H1 (cell line): ENCODE results near the gene CCDC136. TPM values are rescaled to one million over a fixed set of nuclear protein-coding genes. Genes with fewer than 3 reads are reported as not detected.
A peak's percentile ranks its signal among the peaks of the same experiment; 100 is the strongest.

Experiments used
- CTCF ChIA-PET: fragments of 300-600 bp; sonication (Branson Sonifier 250); formaldehyde crosslinking; loops from one replicate; lab custom pipeline; 2021; ENCODE audit not compliant: partially characterized antibody; lab: Charles Lee
- POLR2A ChIA-PET: fragments of 300-600 bp; sonication (Branson Sonifier 250); formaldehyde crosslinking; loops from one replicate; lab custom pipeline; 2021; ENCODE audit warnings: inconsistent platforms; ENCODE audit not compliant: partially characterized antibody; lab: Charles Lee
- DNase-seq, 2 experiments: peaks; one replicate each; pipeline versions ENCODE4 v3.0.0 to v3.0.0-alpha.2; 2010 to 2022; ENCODE audit warnings: low spot score in 2 of 2, low read depth in 1 of 2, mixed read lengths in 1 of 2
- FAIRE-seq: peaks from 2 replicates; lab custom pipeline; 2011; peaks lifted over from hg19 to GRCh38; lab: Jason Lieb, UNC
- H2AFZ ChIP-seq: 2 replicates; pipeline ENCODE4 v1.8.1; 2012; ENCODE audit warnings: low read length, inconsistent platforms
- H2AK5ac ChIP-seq: 2 replicates; pipeline ENCODE4 v1.6.1; 2013; ENCODE audit warnings: low read depth, low read length
- H2BK120ac ChIP-seq: replicated peaks from 2 replicates; pipeline ENCODE3; 2013; ENCODE audit warnings: low read depth, low read length, inconsistent platforms
- H2BK12ac ChIP-seq: 2 replicates; pipeline ENCODE4 v1.6.1; 2013; ENCODE audit warnings: low read depth, low read length
- H2BK15ac ChIP-seq: 2 replicates; pipeline ENCODE4 v1.6.1; 2013; ENCODE audit warnings: low read length
- H2BK20ac ChIP-seq: 2 replicates; pipeline ENCODE4 v1.6.1; 2013; ENCODE audit warnings: low read length
- H2BK5ac ChIP-seq: 2 replicates; pipeline ENCODE4 v1.6.1; 2013; ENCODE audit warnings: low read depth, low read length
- H3K14ac ChIP-seq: 2 replicates; pipeline ENCODE4 v1.6.1; 2013; ENCODE audit warnings: inconsistent platforms; ENCODE audit not compliant: insufficient read length
- H3K18ac ChIP-seq: 2 replicates; pipeline ENCODE4 v1.6.1; 2013; ENCODE audit warnings: low read length; ENCODE audit errors: extremely low read depth
- H3K23ac ChIP-seq: 2 replicates; pipeline ENCODE4 v1.6.1; 2013; ENCODE audit warnings: inconsistent platforms; ENCODE audit not compliant: insufficient read length
- H3K23me2 ChIP-seq: 2 replicates; pipeline ENCODE4 v1.6.1; 2013; ENCODE audit warnings: low read depth, low read length
- H3K27ac ChIP-seq: 2 replicates; pipeline ENCODE4 v1.6.1; 2011; ENCODE audit warnings: low read depth, low read length, inconsistent platforms
- H3K27me3 ChIP-seq, 4 experiments: replicated peaks in 1 of 4; 1 replicate in 1 of 4; 2 replicates in 3 of 4; pipeline versions ENCODE4 v1.6.1 to v1.8.1; 2011 to 2013; ENCODE audit warnings: low read length in 3 of 4, mild to moderate bottlenecking in 3 of 4, inconsistent platforms in 2 of 4, mixed read lengths in 2 of 4, moderate library complexity in 1 of 4; ENCODE audit not compliant: control insufficient read depth in 3 of 4, insufficient read depth in 3 of 4; ENCODE audit errors: extremely low read depth in 1 of 4
- H3K36me3 ChIP-seq, 4 experiments: 2 replicates each; pipeline versions ENCODE4 v1.6.1 to v1.8.1; 2011 to 2013; ENCODE audit warnings: mild to moderate bottlenecking in 4 of 4, low read length in 3 of 4, moderate library complexity in 2 of 4, control low read depth in 1 of 4, inconsistent platforms in 1 of 4; ENCODE audit not compliant: insufficient read depth in 4 of 4, control insufficient read depth in 2 of 4
- H3K4ac ChIP-seq: replicated peaks from 2 replicates; pipeline ENCODE3; 2013; ENCODE audit warnings: low read length, low read depth, mixed read lengths, inconsistent platforms; ENCODE audit not compliant: insufficient read length
- H3K4me1 ChIP-seq, 4 experiments: replicated peaks in 1 of 4; 1 replicate in 1 of 4; 2 replicates in 3 of 4; pipeline versions ENCODE4 v1.6.1 to v1.8.1; 2011 to 2013; ENCODE audit warnings: low read length in 3 of 4, inconsistent platforms in 2 of 4, mixed read lengths in 1 of 4; ENCODE audit not compliant: insufficient read depth in 4 of 4, control insufficient read depth in 3 of 4
- H3K4me2 ChIP-seq, 2 experiments: 2 replicates each; pipeline versions ENCODE4 v1.6.1 to v1.8.1; 2011 to 2013; ENCODE audit warnings: low read depth in 2 of 2, low read length in 2 of 2, control low read depth in 1 of 2, inconsistent platforms in 1 of 2, mild to moderate bottlenecking in 1 of 2; ENCODE audit not compliant: insufficient read depth in 1 of 2
- H3K4me3 ChIP-seq, 4 experiments: fragments of 200-600, 300-600 bp in 1 of 4; sonication (generic), shearing (Covaris generic), sonication (Bioruptor Twin) in 1 of 4; 2 replicates each; pipeline versions ENCODE4 v1.5.1 to v1.8.1; 2011 to 2016; ENCODE audit warnings: low read length in 4 of 4, low read depth in 3 of 4, control low read depth in 2 of 4, inconsistent platforms in 2 of 4, mild to moderate bottlenecking in 2 of 4, mixed read lengths in 1 of 4, moderate library complexity in 1 of 4; ENCODE audit not compliant: insufficient read depth in 2 of 4; ENCODE audit errors: extremely low read depth in 1 of 4
- H3K56ac ChIP-seq: replicated peaks from 2 replicates; pipeline ENCODE3; 2013; ENCODE audit warnings: low read depth, mild to moderate bottlenecking, mixed read lengths, low read length, inconsistent platforms; ENCODE audit not compliant: insufficient read length
- H3K79me1 ChIP-seq: 2 replicates; pipeline ENCODE4 v1.6.1; 2013; ENCODE audit warnings: low read depth, low read length, control low read depth
- H3K79me2 ChIP-seq, 2 experiments: 2 replicates each; pipeline versions ENCODE4 v1.6.1 to v1.8.1; 2012 to 2013; ENCODE audit warnings: low read length in 2 of 2, mild to moderate bottlenecking in 2 of 2, inconsistent platforms in 1 of 2; ENCODE audit not compliant: insufficient read depth in 2 of 2, control insufficient read depth in 1 of 2
- H3K9ac ChIP-seq, 4 experiments: replicated peaks in 1 of 4; 1 replicate in 1 of 4; 2 replicates in 3 of 4; pipeline versions ENCODE4 v1.6.1 to v1.8.1; 2011 to 2013; ENCODE audit warnings: low read depth in 3 of 4, low read length in 3 of 4, control low read depth in 2 of 4, mild to moderate bottlenecking in 2 of 4, moderate library complexity in 2 of 4, inconsistent platforms in 1 of 4; ENCODE audit errors: extremely low read depth in 1 of 4
- H3K9me3 ChIP-seq, 2 experiments: 2 replicates each; pipeline versions ENCODE4 v1.6.1 to v1.8.1; 2012 to 2013; ENCODE audit warnings: mild to moderate bottlenecking in 2 of 2, moderate library complexity in 2 of 2, control low read depth in 1 of 2, inconsistent platforms in 1 of 2, low read depth in 1 of 2, low read length in 1 of 2, mixed read lengths in 1 of 2; ENCODE audit not compliant: insufficient read depth in 2 of 2
- H4K20me1 ChIP-seq, 2 experiments: replicated peaks in 1 of 2; 2 replicates each; pipeline versions ENCODE3 to v1.8.1; 2011 to 2013; ENCODE audit warnings: inconsistent platforms in 2 of 2, low read length in 2 of 2, mild to moderate bottlenecking in 1 of 2; ENCODE audit not compliant: insufficient read depth in 2 of 2, control insufficient read depth in 1 of 2
- H4K5ac ChIP-seq: 2 replicates; pipeline ENCODE4 v1.6.1; 2013; ENCODE audit warnings: low read length, low read depth, mixed read lengths, inconsistent platforms; ENCODE audit not compliant: insufficient read length
- H4K8ac ChIP-seq: 2 replicates; pipeline ENCODE4 v1.8.0; 2013; ENCODE audit warnings: mild to moderate bottlenecking, moderate library complexity, low read length, inconsistent platforms; ENCODE audit not compliant: insufficient read depth; ENCODE audit errors: extremely low read depth
- H4K91ac ChIP-seq: replicated peaks from 2 replicates; pipeline ENCODE3; 2013; ENCODE audit warnings: low read length, mixed read lengths, inconsistent platforms; ENCODE audit not compliant: insufficient read length
- ATF2 ChIP-seq: IDR thresholded peaks from 2 replicates; pipeline ENCODE4 v1.6.1; 2012; ENCODE audit warnings: low read length, inconsistent platforms
- BCL11A ChIP-seq, 2 experiments: IDR thresholded peaks; one replicate each; pipeline ENCODE4 v1.6.1; 2011; ENCODE audit warnings: low read depth in 2 of 2, low read length in 2 of 2, mild to moderate bottlenecking in 2 of 2
- HDAC6 ChIP-seq: IDR thresholded peaks from one replicate; pipeline ENCODE4 v1.7.1; 2012; ENCODE audit warnings: low read depth, mild to moderate bottlenecking, inconsistent platforms, low read length, moderate library complexity
- JUND ChIP-seq: IDR thresholded peaks from 2 replicates; pipeline ENCODE4 v1.6.1; 2011; ENCODE audit warnings: mild to moderate bottlenecking, improper control_type of control experiment, low read length
- RAD21 ChIP-seq, 2 experiments: IDR thresholded peaks in 1 of 2; conservative IDR thresholded peaks in 1 of 2; 2 replicates each; pipeline ENCODE4 v1.6.1; 2011; ENCODE audit warnings: low read depth in 2 of 2, low read length in 2 of 2, improper control_type of control experiment in 1 of 2, inconsistent platforms in 1 of 2, mild to moderate bottlenecking in 1 of 2, moderate library complexity in 1 of 2
- SIX5 ChIP-seq: IDR thresholded peaks from 2 replicates; pipeline ENCODE4 v1.6.1; 2011; ENCODE audit warnings: mild to moderate bottlenecking, low read depth, low read length
- TEAD4 ChIP-seq: IDR thresholded peaks from 2 replicates; pipeline ENCODE4 v1.6.1; 2012; ENCODE audit warnings: low read depth, low read length, inconsistent platforms, mixed read lengths
- WGBS, 2 experiments: shearing (Covaris generic) in 1 of 2; methylation state at CpG; one replicate each; pipeline versions ENCODE4 v1.1.6 to v1.1.7; 2013 to 2015; ENCODE audit warnings: low lambda C conversion rate in 2 of 2, mixed read lengths in 2 of 2, inconsistent platforms in 1 of 2, low coverage in 1 of 2, missing lambda C conversion rate in 1 of 2; ENCODE audit not compliant: insufficient replicate concordance in 2 of 2, insufficient coverage in 1 of 2, insufficient read length in 1 of 2; ENCODE audit errors: extremely low coverage in 1 of 2, missing lambda C conversion rate in 1 of 2; 5-methylcytosine and 5-hydroxymethylcytosine counted together
- polyA plus RNA-seq, 7 experiments: library from polyadenylated mRNA; depleted of rRNA in 3 of 7; stranded (reverse) in 5 of 7; unstranded in 2 of 7; fragments of >200 nt in 5 of 7; fragments of 200-250 nt in 2 of 7; gene quantifications; 1 replicate in 5 of 7; 2 replicates in 1 of 7; 4 replicates in 1 of 7; pipeline versions ENCODE4 v1.2.1 to v1.2.3, GENCODE V29; 2011 to 2013; ENCODE audit warnings: missing spikeins in 2 of 7, mixed read lengths in 2 of 7
- total RNA-seq: library from RNA; stranded (reverse); fragmentation: NEBNext Ultra II Directional; extraction: Animal tissue kit (Norgen Biotek cat#: 25700); gene quantifications from 2 replicates; pipeline ENCODE4 v1.2.1, GENCODE V29; 2021
- TF ChIP-seq, protein P1 (sequence below), 3 experiments: IDR thresholded peaks; 1 replicate in 2 of 3; 2 replicates in 1 of 3; pipeline versions ENCODE4 v1.5.1 to v1.6.1; 2011; ENCODE audit warnings: low read length in 3 of 3, mild to moderate bottlenecking in 3 of 3, inconsistent platforms in 2 of 3, low read depth in 1 of 3, moderate library complexity in 1 of 3; ENCODE audit not compliant: insufficient read depth in 1 of 3; ENCODE audit errors: control extremely low read depth in 1 of 3

CCDC136 gene
- total and polyA plus RNA-seq, 2 of the 8 experiments (the other 6 are each of a cell fraction or from before 2014, with no cell fraction given), result 35.6 to 47.7 TPM

GRCh38 chr7:128847721-128848211, 56.0 kb downstream of the CCDC136 start:
- ChIA-PET POLR2A (interaction anchor here (0.6 to 1.0 kb wide), 3 partner anchors 8 to 172 kb away, joined by 3 read pairs; no protein-coding TSS in a partner anchor), CTCF (interaction anchor here (1.3 to 11.5 kb wide), 4 partner anchors 14 to 36 kb away, joined by 4 to 148 read pairs (median 40); partner anchors contain the start of gene ATP6V1F)
- peak overlapping the region; percentile 46 for H4K8ac ChIP-seq
- H2BK120ac ChIP-seq, result no peak overlapping the region
- DNase-seq (no peak), FAIRE-seq (no peak)
- H4K20me1 ChIP-seq, result peaks cover 0 to 2% of the 10 kb centered on the region in 2 experiments
- H3K56ac ChIP-seq, result no peak overlapping the region
- no peak overlapping the region for H2BK15ac ChIP-seq
- no peak overlapping the region for H3K9ac ChIP-seq
- H4K91ac ChIP-seq, result no peak overlapping the region
- no peak overlapping the region for H2BK5ac ChIP-seq
- H3K4me3 ChIP-seq, result no peak overlapping the region
- H3K4ac ChIP-seq, result no peak overlapping the region
- no peaks in the 10 kb centered on the region for H3K9me3 ChIP-seq
- no peak overlapping the region for H2AFZ ChIP-seq
- no peaks in the 10 kb centered on the region for H3K27me3 ChIP-seq
- 91% methylated on average over 12 of the region's 17 CpGs; no CpG with 5 or more reads in 1 of the 2 experiments for WGBS, 2 experiments
- H3K36me3 ChIP-seq, result no peaks in the 10 kb centered on the region
- no peaks in the 10 kb centered on the region for H3K79me2 ChIP-seq
- no peak overlapping the region for H3K4me2 ChIP-seq
- no peak overlapping the region for H2AK5ac ChIP-seq
- H2BK20ac ChIP-seq, result no peak overlapping the region
- no peak overlapping the region for H3K18ac ChIP-seq
- H3K4me1 ChIP-seq, result no peaks in the 10 kb centered on the region; a peak in 1 of 7 replicates
- no peak overlapping the region for H2BK12ac ChIP-seq
- no peak overlapping the region for H3K27ac ChIP-seq
- H3K79me1 ChIP-seq, result no peaks in the 10 kb centered on the region
- H3K14ac ChIP-seq, result no peak overlapping the region
- H3K23ac ChIP-seq, result no peak overlapping the region
- no peaks in the 10 kb centered on the region for H3K23me2 ChIP-seq
- H4K5ac ChIP-seq, result no peak overlapping the region
- TF ChIP-seq BCL11A (IDR thresholded peaks at IDR 0.05; ENCODE audit: low read depth in 2 of 2, low read length in 2 of 2), result no peak
- no peak for TF ChIP-seq HDAC6
- TF ChIP-seq TEAD4, result no peak
- TF ChIP-seq SIX5, result no peak
- TF ChIP-seq, protein P1, sequence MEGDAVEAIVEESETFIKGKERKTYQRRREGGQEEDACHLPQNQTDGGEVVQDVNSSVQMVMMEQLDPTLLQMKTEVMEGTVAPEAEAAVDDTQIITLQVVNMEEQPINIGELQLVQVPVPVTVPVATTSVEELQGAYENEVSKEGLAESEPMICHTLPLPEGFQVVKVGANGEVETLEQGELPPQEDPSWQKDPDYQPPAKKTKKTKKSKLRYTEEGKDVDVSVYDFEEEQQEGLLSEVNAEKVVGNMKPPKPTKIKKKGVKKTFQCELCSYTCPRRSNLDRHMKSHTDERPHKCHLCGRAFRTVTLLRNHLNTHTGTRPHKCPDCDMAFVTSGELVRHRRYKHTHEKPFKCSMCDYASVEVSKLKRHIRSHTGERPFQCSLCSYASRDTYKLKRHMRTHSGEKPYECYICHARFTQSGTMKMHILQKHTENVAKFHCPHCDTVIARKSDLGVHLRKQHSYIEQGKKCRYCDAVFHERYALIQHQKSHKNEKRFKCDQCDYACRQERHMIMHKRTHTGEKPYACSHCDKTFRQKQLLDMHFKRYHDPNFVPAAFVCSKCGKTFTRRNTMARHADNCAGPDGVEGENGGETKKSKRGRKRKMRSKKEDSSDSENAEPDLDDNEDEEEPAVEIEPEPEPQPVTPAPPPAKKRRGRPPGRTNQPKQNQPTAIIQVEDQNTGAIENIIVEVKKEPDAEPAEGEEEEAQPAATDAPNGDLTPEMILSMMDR (IDR thresholded peaks at IDR 0.05; ENCODE audit: control extremely low read depth in 1 of 3, insufficient read depth in 1 of 3, low read depth in 1 of 3, low read length in 3 of 3), result no peak
- TF ChIP-seq ATF2, result no peak
- no peak for TF ChIP-seq RAD21 (IDR thresholded peaks at IDR 0.05 in 1 of 2, conservative IDR thresholded peaks at IDR 0.05 in 1 of 2; ENCODE audit: low read depth in 2 of 2, low read length in 2 of 2)
- no peak for TF ChIP-seq JUND
